ENCODE results near the gene FAIM2.

The FAIM2 gene

GRCh38 chr12:49894751-49895148 lies 8.9 kb downstream of the FAIM2 start:
- DNase-seq (ENCODE audit: low spot score) = no peak

- no peak for DNase-seq (ENCODE audit: low spot score)
Measured at GRCh38 chr12:49893753-49894750, 9.6 kb downstream of the FAIM2 start.

GRCh38 chr12:49892732-49893317 lies 10.9 kb downstream of the FAIM2 start:
- DNase-seq (ENCODE audit: low spot score) = no peak

GRCh38 chr12:49892084-49892731 lies 11.5 kb downstream of the FAIM2 start:
- DNase-seq (ENCODE audit: low spot score) = no peak

GRCh38 chr12:49891476-49891875 lies 12.2 kb downstream of the FAIM2 start:
- no peak for DNase-seq (ENCODE audit: low spot score)

GRCh38 chr12:49891012-49891411 lies 12.7 kb downstream of the FAIM2 start:
- DNase-seq (ENCODE audit: low spot score) = no peak

GRCh38 chr12:49890096-49890461 lies 13.6 kb downstream of the FAIM2 start:
- DNase-seq (ENCODE audit: low spot score) = no peak

DNA sequence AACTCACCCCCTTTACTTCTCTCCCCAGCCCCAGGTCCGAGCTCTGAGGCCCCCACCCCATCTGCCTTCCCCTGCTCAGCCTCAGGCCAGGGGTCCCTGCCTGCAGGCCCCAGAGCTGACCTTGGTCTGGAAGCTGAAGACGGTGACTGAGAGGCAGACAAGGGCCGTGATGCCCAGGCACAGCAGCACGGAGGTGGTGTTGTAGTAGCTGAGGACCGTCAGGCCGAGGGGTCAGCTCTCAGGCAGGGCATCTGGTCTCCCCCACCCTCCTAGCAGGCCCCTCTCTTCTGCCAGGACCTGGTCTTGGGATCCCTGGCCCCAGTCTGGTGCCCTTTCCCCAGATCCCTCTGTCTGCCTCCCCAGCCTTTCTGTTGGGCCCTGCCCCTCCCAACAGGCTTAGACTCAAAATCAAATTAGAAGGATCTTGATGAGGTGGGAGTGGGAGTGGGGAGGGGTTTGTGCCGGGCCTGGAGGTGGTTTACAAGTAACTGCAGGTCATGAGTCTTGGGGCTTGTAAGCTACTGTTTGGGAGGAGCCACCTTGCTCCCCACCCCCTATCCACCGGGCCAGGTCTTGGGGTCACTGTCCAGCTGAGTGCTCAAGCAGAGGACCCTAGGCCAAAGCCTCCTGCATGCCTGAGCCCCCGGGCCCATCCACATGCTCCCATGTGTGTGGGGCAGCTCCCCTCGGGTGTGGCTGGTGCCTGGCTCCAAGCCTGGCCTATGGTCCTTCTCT lies 14.2 kb downstream of the FAIM2 start:
- DNase-seq (ENCODE audit: low spot score) = no peak

DNA sequence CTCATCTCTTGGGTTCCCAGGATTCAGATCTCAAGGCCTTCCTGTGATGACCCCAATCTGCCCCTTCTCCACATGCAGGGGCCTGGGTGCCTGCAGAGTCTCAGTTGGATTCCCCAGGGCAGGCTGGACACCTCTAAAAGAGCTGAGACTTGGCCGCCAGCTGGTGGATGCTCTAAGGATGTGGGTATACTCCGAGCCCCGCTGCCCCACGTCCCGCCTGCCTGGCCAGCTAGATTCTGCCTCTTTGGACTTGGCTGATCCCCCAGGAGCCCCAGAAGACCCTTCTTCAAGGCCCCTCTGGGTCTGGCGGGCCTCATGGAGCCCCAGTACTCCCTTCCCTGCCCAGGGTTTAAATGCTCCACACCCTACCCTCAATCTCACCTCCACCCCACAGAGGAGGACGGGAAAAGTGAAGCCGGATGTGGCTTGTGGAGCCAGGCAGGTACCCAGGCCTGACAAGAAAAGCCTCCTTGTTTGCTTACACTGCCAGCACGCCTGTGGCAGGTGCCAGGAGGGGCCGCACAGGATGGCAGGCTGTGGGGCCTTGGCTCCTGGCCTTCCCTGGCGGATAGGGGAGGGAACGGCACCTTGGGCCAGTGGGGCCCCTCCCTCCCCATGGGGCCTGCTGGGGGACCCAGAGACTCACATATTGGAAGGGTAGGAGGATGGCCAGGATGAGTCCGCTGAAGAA lies 15.1 kb downstream of the FAIM2 start:
- no peak for DNase-seq (ENCODE audit: low spot score)

- DNase-seq (ENCODE audit: low spot score) = no peak
Measured at GRCh38 chr12:49887536-49888401, 15.9 kb downstream of the FAIM2 start.

DNA sequence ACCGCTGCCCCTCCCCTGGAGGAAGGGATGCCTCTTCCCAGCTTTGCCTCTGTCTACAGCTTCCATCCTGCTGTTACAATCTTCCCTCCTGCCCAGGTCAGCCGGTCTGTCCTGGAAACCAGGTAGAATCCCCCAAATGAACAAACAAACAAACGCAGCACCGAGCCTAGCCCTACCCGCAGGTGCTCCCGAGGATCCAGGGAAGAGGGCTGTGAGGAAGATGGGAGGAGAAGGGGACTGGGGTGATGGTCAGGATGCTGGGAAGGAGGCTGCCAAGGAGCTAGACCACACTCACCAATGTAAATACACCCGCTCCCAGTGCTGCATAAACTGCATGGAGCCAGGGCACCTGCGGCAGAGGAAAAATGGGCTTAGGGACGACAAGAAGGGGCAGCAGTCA lies 16.6 kb downstream of the FAIM2 start:
- DNase-seq (ENCODE audit: low spot score) = no peak

GRCh38 chr12:49885663-49886461 lies 17.8 kb downstream of the FAIM2 start:
- DNase-seq (ENCODE audit: low spot score) = no peak

- no peak for DNase-seq (ENCODE audit: low spot score)
Measured at GRCh38 chr12:49885118-49885517, 18.6 kb downstream of the FAIM2 start.

DNA sequence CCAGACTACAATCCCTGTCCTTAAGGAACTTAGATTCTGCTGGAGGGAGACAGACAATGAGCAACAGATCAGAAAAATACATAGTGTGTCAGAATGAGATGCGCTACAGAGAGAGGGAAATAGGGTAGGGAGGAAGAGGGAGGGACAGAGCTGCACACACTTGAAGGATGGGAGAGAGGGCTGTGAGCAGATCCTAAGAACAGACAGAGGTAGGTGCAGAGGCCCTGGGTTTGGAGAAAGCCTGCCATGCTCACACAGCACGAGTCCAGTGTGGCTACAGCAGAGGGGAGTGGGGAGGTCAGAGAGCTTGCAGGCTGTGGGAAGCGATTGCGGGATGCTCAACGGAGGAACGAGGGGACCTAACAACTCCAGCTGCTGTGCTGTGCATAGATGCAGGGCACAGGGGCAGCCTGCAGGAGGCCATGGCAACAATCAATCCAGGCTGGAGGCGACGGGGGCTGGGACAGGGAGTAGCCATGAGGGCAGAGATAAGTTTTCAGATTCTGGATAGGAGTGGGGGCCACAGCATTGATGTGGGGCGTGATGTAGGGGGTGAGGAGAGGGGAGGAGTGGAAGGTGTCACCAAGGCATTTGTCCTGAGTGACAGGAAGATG lies 20.7 kb downstream of the FAIM2 start:
- no peak for DNase-seq (ENCODE audit: low spot score)

- DNase-seq (ENCODE audit: low spot score) = no peak
Measured at GRCh38 chr12:49882248-49882850, 21.4 kb downstream of the FAIM2 start.

- no peak for DNase-seq (ENCODE audit: low spot score)
Measured at GRCh38 chr12:49881415-49882247, 22.1 kb downstream of the FAIM2 start.

DNA sequence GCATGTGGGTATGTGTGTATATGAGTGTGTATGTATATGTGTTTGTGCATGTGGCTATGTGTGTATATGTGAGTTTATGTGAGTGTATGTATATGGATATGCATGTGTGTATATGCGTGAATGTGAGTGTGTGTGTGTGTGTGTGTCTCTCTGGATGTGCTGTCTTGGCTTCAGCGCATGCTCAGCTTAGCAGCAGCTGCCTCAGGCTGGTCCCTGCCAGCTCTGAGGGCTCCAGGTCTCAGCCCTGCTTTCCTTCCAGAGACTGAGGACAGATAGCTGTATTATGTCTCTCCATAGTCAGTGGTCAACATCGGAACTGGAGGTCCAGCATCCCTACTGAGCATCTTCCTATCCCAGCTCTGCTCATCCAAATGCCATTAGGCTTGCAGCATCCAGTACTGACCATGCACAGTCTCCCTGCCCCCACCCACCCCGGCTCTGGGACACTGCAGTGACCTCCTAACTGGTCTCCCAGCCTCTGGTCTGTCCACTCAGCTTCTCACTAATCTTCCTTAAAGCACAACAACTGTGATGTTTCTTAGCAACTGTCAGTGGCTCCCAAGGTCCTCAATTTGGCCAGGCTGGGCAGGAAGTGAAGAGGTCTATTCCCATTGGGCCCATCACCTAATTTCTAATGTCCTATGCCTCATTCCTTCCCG lies 22.8 kb downstream of the FAIM2 start:
- DNase-seq (ENCODE audit: low spot score) = no peak
